Upper lobe of right lung (tissue), 1 donor: ENCODE results near the gene EOLA2. TPM values are rescaled to one million over a fixed set of nuclear protein-coding genes. Genes with fewer than 3 reads are reported as not detected.
"Not testable (repeated sequence)": the region's sequence is repeated elsewhere in the genome, so short reads cannot be mapped to it uniquely, and the experiment has no call there.

ENCODE experiments used
- ATAC-seq: fragments of 200-7000 bp; cut with Tn5 transposase; one replicate; pipeline ENCODE4 v1.9.1; 2020; ENCODE audit warnings: mild to moderate bottlenecking, moderate library complexity
- DNase-seq: peaks from one replicate; pipeline ENCODE4 v3.0.0-alpha.2; 2020
- H3K27ac ChIP-seq: fragments of 200-600 bp; one replicate; pipeline ENCODE4 v1.8.0; 2022
- H3K27me3 ChIP-seq: fragments of 200-600 bp; one replicate; pipeline ENCODE4 v1.8.0; 2022; ENCODE audit warnings: mild to moderate bottlenecking
- H3K36me3 ChIP-seq: fragments of 200-600 bp; one replicate; pipeline ENCODE4 v1.8.0; 2022
- H3K4me1 ChIP-seq: fragments of 200-600 bp; one replicate; pipeline ENCODE4 v1.8.0; 2022
- H3K4me3 ChIP-seq: fragments of 200-600 bp; one replicate; pipeline ENCODE4 v1.8.0; 2022; ENCODE audit warnings: mild to moderate bottlenecking
- H3K9me3 ChIP-seq: fragments of 200-600 bp; one replicate; pipeline ENCODE4 v1.8.0; 2022
- CTCF ChIP-seq: fragments of 200-600 bp; IDR thresholded peaks from one replicate; pipeline ENCODE4 v1.8.0; 2022; ENCODE audit warnings: antibody characterized with exemption
- intact Hi-C: fragments of 100-400 bp; cut with DNase I; formaldehyde crosslinking; loops from one replicate; pipeline ENCODE4 v1.11.0; 2022
- total RNA-seq: library from RNA; stranded (reverse); fragmentation: NEBNext Ultra II Directional; extraction: Animal tissue kit (Norgen Biotek cat#: 25700); gene quantifications from one replicate; pipeline ENCODE4 v1.2.1, GENCODE V29; 2021
- donor health status: DM: no; HTN: yes; CAD: no; lungs with severe emphysema.

The EOLA2 gene
- total RNA-seq, 1 donor from 2014 or later = 26.3 TPM

- no peak for DNase-seq
- H3K4me3 ChIP-seq = no peak overlapping the region
- TF ChIP-seq CTCF = no peak
- intact Hi-C loops = no loop called here
- no peaks in the 10 kb centered on the region for H3K36me3 ChIP-seq
- H3K4me1 ChIP-seq = no peaks in the 10 kb centered on the region
- ATAC-seq = no peak
- H3K27ac ChIP-seq = no peak overlapping the region
- H3K9me3 ChIP-seq = no peaks in the 10 kb centered on the region
- H3K27me3 ChIP-seq = no peaks in the 10 kb centered on the region
Observed at GRCh38 chrX:149948016-149948415, 9.7 kb upstream of the EOLA2 start.

- ATAC-seq, H3K4me1 ChIP-seq, H3K27ac ChIP-seq, H3K36me3 ChIP-seq, DNase-seq, H3K4me3 ChIP-seq, H3K27me3 ChIP-seq, H3K9me3 ChIP-seq, intact Hi-C loops: not testable (repeated sequence)
Observed at GRCh38 chrX:149946932-149947331, 8.6 kb upstream of the EOLA2 start.

GRCh38 chrX:149945820-149946219, 7.5 kb upstream of the EOLA2 start:
- ATAC-seq, H3K36me3 ChIP-seq, H3K27me3 ChIP-seq, H3K9me3 ChIP-seq, H3K4me3 ChIP-seq, intact Hi-C loops, H3K4me1 ChIP-seq, DNase-seq, H3K27ac ChIP-seq: not testable (repeated sequence)

- H3K4me3 ChIP-seq, H3K4me1 ChIP-seq, DNase-seq, H3K27me3 ChIP-seq, H3K27ac ChIP-seq, H3K9me3 ChIP-seq, H3K36me3 ChIP-seq, ATAC-seq, intact Hi-C loops: not testable (repeated sequence)
Observed at GRCh38 chrX:149945087-149945670, 6.9 kb upstream of the EOLA2 start.

- not testable (repeated sequence) for H3K4me3 ChIP-seq, DNase-seq
- TF ChIP-seq CTCF = peak; percentile 48
Observed at GRCh38 chrX:149940674-149941024, 2.4 kb upstream of the EOLA2 start.

GRCh38 chrX:149939905-149940673, 1.8 kb upstream of the EOLA2 start:
- peak; percentile 77 for ATAC-seq
- Histone ChIP-seq H3K4me3 (peak overlapping the region; percentile 46), H3K36me3 (no peaks in the 10 kb centered on the region), H3K27me3 (no peaks in the 10 kb centered on the region), H3K9me3 (no peaks in the 10 kb centered on the region), H3K27ac (peak overlapping the region; percentile 78), H3K4me1 (no peaks in the 10 kb centered on the region)
- peak; percentile 96 for DNase-seq
- TF ChIP-seq CTCF = no peak
- intact Hi-C loops = no loop called here

More at GRCh38 chrX:149940674-149941024, 2.4 kb upstream of the EOLA2 start:
- ATAC-seq, H3K9me3 ChIP-seq, H3K27me3 ChIP-seq, intact Hi-C loops, H3K36me3 ChIP-seq, H3K4me1 ChIP-seq: not testable (repeated sequence)
- H3K27ac ChIP-seq = peak overlapping the region; percentile 51

GRCh38 chrX:149939655-149939904, 1.3 kb upstream of the EOLA2 start:
- no peaks in the 10 kb centered on the region for H3K4me1 ChIP-seq
- TF ChIP-seq CTCF = no peak
- no peak for DNase-seq
- H3K27me3 ChIP-seq = no peaks in the 10 kb centered on the region
- no peak for ATAC-seq
- no peaks in the 10 kb centered on the region for H3K36me3 ChIP-seq
- peak overlapping the region; percentile 46 for H3K4me3 ChIP-seq
- H3K27ac ChIP-seq = peak overlapping the region; percentile 78
- H3K9me3 ChIP-seq = no peaks in the 10 kb centered on the region
- intact Hi-C loops = no loop called here
